Mucosa of descending colon (tissue), 3 donors: ENCODE measurements around the gene ARHGEF25. TPM values are rescaled to one million over a fixed set of nuclear protein-coding genes. Genes with fewer than 3 reads are reported as not detected.

Experiments used
- ATAC-seq: fragments of 200-7000 bp; cut with Tn5 transposase; one replicate; pipeline ENCODE4 v1.9.1; 2020; ENCODE audit warnings: mild to moderate bottlenecking, moderate library complexity
- DNase-seq, 3 donors: peaks; one replicate each; pipeline ENCODE4 v3.0.0-alpha.2; 2020
- H3K36me3 ChIP-seq: fragments of 200-600 bp; one replicate; pipeline ENCODE4 v1.8.0; 2021; ENCODE audit warnings: low read depth, mild to moderate bottlenecking
- H3K4me1 ChIP-seq: fragments of 200-600 bp; one replicate; pipeline ENCODE4 v1.8.0; 2021; ENCODE audit warnings: low read depth, mild to moderate bottlenecking
- H3K4me3 ChIP-seq: fragments of 200-600 bp; one replicate; pipeline ENCODE4 v1.8.0; 2021; ENCODE audit warnings: mild to moderate bottlenecking
- H3K9me3 ChIP-seq: fragments of 200-600 bp; one replicate; pipeline ENCODE4 v1.8.0; 2021; ENCODE audit warnings: mild to moderate bottlenecking
- CTCF ChIP-seq: fragments of 200-600 bp; IDR thresholded peaks from one replicate; pipeline ENCODE4 v1.8.0; 2022; ENCODE audit warnings: antibody characterized with exemption, mild to moderate bottlenecking
- intact Hi-C, 2 donors: fragments of 100-400 bp; cut with DNase I in 1 of 2; cut with micrococcal nuclease in 1 of 2; formaldehyde crosslinking; loops; one replicate each; pipeline versions ENCODE4 v1.11.0 to v1.11.1; 2022; cut with DNase I, micrococcal nuclease
- total RNA-seq, 3 donors: library from RNA; stranded (reverse); fragmentation: NEBNext Ultra II Directional in 2 of 3; extraction: Animal tissue kit (Norgen Biotek cat#: 25700) in 2 of 3; gene quantifications; one replicate each; pipeline versions ENCODE4 v1.2.1 to v1.2.4, GENCODE V29; 2021 to 2023
- donor health status: DM: no; HTN: no; CAD: no; lungs with moderate emphysema.
- donor health status: DM: no; HTN: no; CAD: no.
- donor health status: DM: no; HTN: yes; CAD: no.

ARHGEF25 gene
- total RNA-seq, 3 donors from 2014 or later, result 5.0 to 129 (median 11.0) TPM

DNA sequence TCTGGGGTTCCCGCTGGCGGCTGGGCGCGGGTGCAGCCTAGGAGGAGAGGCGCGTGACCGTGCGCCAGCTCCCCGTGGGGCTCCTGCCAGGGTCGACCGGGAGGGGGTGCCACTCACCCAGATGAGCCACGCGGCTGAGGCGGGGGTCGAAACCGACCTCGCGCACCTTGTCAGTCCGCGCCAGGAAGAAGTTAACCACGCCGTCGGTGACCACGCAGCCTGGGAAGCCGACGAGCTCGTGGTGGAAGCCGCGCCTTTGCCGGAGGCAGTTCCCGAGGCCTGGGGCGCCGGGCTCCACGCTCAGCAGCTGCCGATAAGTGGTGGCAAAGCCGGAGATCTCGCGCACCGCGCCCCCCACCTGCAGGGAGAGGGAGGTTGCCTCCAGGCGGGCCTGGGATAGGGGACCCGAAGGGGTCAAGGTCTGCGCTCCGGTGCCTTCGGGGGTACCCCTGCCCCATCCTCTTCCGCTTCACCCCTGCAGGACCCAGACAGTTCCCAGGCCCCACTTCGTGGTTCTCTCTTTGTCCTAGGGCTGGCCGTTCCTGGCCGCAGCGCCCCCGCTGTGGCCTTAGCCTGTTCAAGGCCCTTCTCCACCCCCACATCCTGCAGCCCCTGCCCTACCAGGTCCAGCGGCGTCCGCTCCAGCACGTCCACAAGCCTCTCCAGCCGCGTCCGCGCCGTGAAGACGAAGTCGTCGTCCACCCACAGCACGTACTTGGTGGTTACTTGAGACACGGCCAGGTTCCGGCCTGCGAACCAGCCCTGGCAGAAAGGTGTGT lies 16.5 kb downstream of the ARHGEF25 start:
- peak; percentile 19 for ATAC-seq

DNA sequence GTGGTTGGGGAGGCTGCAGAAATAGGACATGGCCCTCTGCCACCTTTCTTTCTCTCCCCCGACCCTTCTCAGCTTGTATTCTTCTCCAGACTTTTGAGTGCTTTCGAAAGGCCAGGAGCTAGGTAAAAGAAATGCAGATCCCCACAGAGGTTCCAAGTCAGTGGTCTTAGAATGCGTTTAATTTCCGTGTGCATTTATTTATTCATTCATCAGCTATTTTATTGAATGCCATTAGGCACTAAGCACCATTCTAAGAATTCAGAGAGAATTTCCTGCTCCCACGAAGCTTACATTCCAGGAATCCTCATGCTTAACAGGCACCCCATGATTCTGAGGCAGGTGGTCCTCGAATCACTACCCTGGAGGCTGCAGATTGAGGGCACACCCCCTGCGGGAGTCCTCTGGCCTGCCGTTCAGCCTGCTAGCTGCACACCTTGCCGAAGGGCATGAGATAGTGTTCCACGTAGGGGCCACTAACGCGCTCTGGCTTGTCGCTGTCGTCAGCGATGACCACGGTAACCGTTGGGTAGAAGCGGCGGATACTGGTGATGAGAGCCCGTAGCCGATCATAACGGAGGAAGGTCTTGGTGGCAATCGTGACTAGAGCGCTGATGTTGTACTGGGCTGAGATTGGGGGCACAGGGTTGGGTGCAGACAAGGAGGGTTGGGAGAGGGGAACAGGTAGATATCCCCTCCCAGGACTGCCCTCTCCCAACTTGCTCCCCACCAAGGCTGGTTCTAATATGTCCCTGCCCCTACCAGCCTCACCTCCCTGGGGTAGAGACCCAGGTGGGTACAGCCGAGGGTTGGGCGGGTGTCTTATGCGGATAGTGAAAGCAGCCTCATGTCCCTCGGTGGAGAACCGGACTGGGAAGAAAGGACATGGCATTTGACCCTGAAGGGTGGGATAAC lies 17.3 kb downstream of the ARHGEF25 start:
- no peak for DNase-seq
- H3K9me3 ChIP-seq, result no peaks in the 10 kb centered on the region
- peaks cover 11% of the 10 kb centered on the region for H3K4me1 ChIP-seq
- TF ChIP-seq CTCF, result no peak
- intact Hi-C loops, result no loop called here
- H3K4me3 ChIP-seq, result no peak overlapping the region
- H3K36me3 ChIP-seq, result no peaks in the 10 kb centered on the region
- no peak for ATAC-seq

More for the DNA sequence above, 16.5 kb downstream of the ARHGEF25 start:
- Histone ChIP-seq H3K4me1 (peaks cover 7% of the 10 kb centered on the region), H3K4me3 (no peak overlapping the region), H3K36me3 (no peaks in the 10 kb centered on the region), H3K9me3 (no peaks in the 10 kb centered on the region)
- no peak for DNase-seq
- intact Hi-C loops, result no loop called here
- TF ChIP-seq CTCF, result no peak

DNA sequence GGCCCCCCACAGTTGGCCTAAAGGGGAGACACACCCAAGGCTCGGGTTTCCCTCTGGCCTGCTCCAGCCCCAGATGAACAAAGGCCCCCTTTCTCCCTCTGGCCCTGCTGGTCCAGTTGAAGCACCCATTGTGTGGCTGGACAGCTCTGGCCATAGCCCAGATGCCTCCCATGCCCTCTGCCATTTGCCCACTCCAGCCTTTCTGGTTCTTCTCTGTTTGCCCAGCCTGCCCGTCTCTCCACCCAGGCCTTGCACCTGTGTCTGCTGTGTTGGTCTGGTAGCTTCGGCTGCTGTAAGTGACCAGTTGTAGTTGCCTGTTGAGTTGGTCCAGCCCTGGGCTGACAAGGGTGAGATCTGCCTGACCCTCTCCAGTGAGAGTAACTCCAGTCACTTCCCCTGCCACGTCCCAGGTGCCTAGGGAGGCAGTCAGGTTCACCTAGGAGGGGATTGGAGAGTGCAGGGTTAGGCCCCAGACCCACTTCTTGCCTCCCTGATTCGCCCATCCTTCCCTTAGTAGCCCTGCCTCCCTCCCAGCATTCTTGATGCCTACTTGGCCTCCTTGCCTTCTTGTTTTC lies 18.7 kb downstream of the ARHGEF25 start:
- no peak for TF ChIP-seq CTCF
- ATAC-seq (no peak), DNase-seq (no peak)
- peaks cover 13% of the 10 kb centered on the region for H3K4me1 ChIP-seq
- no peaks in the 10 kb centered on the region for H3K36me3 ChIP-seq
- intact Hi-C loops, result no loop called here
- no peak overlapping the region for H3K4me3 ChIP-seq
- no peaks in the 10 kb centered on the region for H3K9me3 ChIP-seq

DNA sequence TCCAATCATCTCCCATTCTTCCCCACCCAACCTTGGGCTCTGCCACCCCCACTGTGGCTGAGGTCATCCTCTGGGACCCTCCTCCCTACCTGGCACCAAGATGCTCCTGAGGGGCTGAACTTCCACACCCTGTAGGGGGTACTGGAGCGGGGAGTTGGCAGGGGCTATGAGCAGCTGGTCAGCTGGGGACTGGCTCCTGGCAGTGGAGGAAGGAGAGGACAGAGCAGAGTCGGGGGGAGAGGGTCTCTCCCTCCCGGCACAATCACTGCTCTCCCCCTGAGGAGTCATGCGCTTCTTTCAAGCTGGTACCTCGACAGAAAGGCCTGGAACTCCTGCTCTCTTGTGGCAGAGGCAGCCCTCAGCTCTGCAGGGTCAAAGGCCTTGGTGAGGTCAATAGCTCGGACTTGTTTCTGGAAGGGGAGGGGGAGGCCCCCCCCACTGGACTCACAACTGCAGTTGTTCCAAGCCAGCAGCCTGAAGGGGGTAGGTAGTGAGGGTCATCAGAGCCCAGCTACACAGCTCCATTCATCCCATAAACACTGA lies 19.7 kb downstream of the ARHGEF25 start:
- Histone ChIP-seq H3K4me1 (peaks cover 13% of the 10 kb centered on the region), H3K9me3 (no peaks in the 10 kb centered on the region), H3K36me3 (no peaks in the 10 kb centered on the region), H3K4me3 (no peak overlapping the region)
- DNase-seq (no peak), ATAC-seq (no peak)
- TF ChIP-seq CTCF, result no peak
- intact Hi-C loops, result no loop called here

DNA sequence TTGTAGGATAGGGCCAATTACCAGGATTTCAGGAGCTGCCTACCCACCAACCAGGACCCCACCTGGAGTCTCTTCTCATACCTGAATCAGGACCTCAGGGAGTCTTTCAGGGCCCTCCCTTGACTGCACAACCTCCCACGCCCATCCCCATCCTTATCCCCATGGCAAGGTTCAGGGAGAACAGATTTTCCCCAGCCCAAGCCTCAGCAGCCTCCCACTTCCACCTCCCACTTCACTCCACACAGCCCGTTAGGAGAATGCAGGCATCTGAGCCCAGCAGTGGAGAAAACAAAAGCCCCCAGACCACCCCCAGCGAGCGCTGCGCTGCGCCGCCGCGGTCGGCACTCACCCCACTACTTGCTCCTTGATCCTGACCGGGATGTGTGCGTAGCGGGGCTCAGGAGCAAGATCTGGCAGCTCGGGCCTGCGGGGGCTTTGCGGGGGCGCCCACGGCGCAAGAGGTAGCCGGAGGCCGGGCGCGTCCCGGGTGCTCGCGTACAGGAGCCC lies 20.4 kb downstream of the ARHGEF25 start:
- intact Hi-C loops, result no loop called here
- Histone ChIP-seq H3K9me3 (no peaks in the 10 kb centered on the region), H3K4me3 (no peak overlapping the region), H3K36me3 (no peaks in the 10 kb centered on the region), H3K4me1 (peaks cover 13% of the 10 kb centered on the region)
- no peak for TF ChIP-seq CTCF
- ATAC-seq (no peak), DNase-seq (no peak)
